PC-9 (cell line): ENCODE results near the gene SLC35F5. TPM values are rescaled to one million over a fixed set of nuclear protein-coding genes. Genes with fewer than 3 reads are reported as not detected.
A peak's percentile ranks its signal among the peaks of the same experiment; 100 is the strongest.

Source experiments
- BruUV-seq: library from RNA; stranded (reverse); fragments of 400-500 nt; replicated peaks from 2 replicates; lab custom pipeline; 2021; lab: Mats Ljungman, UMichigan
- CTCF ChIA-PET: fragments of 300-600 bp; sonication (Branson Sonifier 250); formaldehyde crosslinking; loops from one replicate; lab custom pipeline; 2022; ENCODE audit warnings: antibody characterized with exemption; lab: Charles Lee
- POLR2A ChIA-PET: fragments of 300-600 bp; sonication (Branson Sonifier 250); formaldehyde crosslinking; loops from one replicate; lab custom pipeline; 2022; ENCODE audit warnings: antibody characterized with exemption; ENCODE audit not compliant: unreplicated experiment; lab: Charles Lee
- DNase-seq, 2 experiments: peaks; one replicate each; pipeline versions ENCODE4 v3.0.0 to v3.0.0-alpha.2; 2015 to 2022; ENCODE audit warnings: mixed read lengths in 1 of 2
- H2AFZ ChIP-seq: fragments of 200-600 bp; sonication (generic); 2 replicates; pipeline ENCODE4 v1.8.1; 2017; ENCODE audit warnings: antibody characterized with exemption
- H3F3A ChIP-seq: fragments of 200-600 bp; sonication (generic); 2 replicates; pipeline ENCODE4 v1.8.1; 2017; ENCODE audit warnings: antibody characterized with exemption, mild to moderate bottlenecking, low read depth; ENCODE audit not compliant: insufficient read depth
- H3K27ac ChIP-seq: fragments of 200-600 bp; sonication (generic); 2 replicates; pipeline ENCODE4 v1.6.1; 2016; ENCODE audit warnings: mixed run types
- H3K27me3 ChIP-seq: fragments of 200-600 bp; sonication (generic); 2 replicates; pipeline ENCODE4 v1.6.1; 2016; ENCODE audit warnings: low read depth, mixed run types; ENCODE audit not compliant: insufficient read depth
- H3K36me3 ChIP-seq: fragments of 200-600 bp; sonication (generic); 2 replicates; pipeline ENCODE4 v1.6.1; 2016; ENCODE audit warnings: low read depth, mixed run types
- H3K4me1 ChIP-seq: fragments of 200-600 bp; sonication (generic); replicated peaks from 2 replicates; pipeline ENCODE4 v1.6.1; 2016; ENCODE audit warnings: mixed run types; ENCODE audit not compliant: insufficient read depth
- H3K4me2 ChIP-seq: fragments of 200-600 bp; sonication (generic); 2 replicates; pipeline ENCODE4 v1.6.1; 2017; ENCODE audit warnings: mixed run types
- H3K4me3 ChIP-seq: fragments of 200-600 bp; sonication (generic); 2 replicates; pipeline ENCODE4 v1.6.1; 2016; ENCODE audit warnings: mixed run types
- H3K79me2 ChIP-seq: fragments of 200-600 bp; sonication (generic); 2 replicates; pipeline ENCODE4 v1.6.1; 2017; ENCODE audit warnings: low read depth, mixed run types
- H3K9me2 ChIP-seq: fragments of 200-600 bp; sonication (generic); 2 replicates; pipeline ENCODE4 v1.8.1; 2017; ENCODE audit warnings: mild to moderate bottlenecking; ENCODE audit not compliant: insufficient read depth
- H3K9me3 ChIP-seq: fragments of 200-600 bp; sonication (generic); 2 replicates; pipeline ENCODE4 v1.8.1; 2016; ENCODE audit warnings: low read depth; ENCODE audit not compliant: insufficient read depth
- H4K20me1 ChIP-seq: fragments of 200-600 bp; sonication (generic); 2 replicates; pipeline ENCODE4 v1.8.1; 2017; ENCODE audit not compliant: insufficient read depth
- CTCF ChIP-seq: fragments of 200-600 bp; sonication (generic); conservative IDR thresholded peaks from 2 replicates; pipeline ENCODE4 v1.6.1; 2017; ENCODE audit warnings: mixed run types, antibody characterized with exemption, mild to moderate bottlenecking, moderate library complexity
- EZH2 ChIP-seq: fragments of 200-600 bp; sonication (generic); IDR thresholded peaks from 2 replicates; pipeline ENCODE4 v1.8.0; 2017; ENCODE audit warnings: antibody characterized with exemption, low read depth
- intact Hi-C: fragments of 100-400 bp; cut with micrococcal nuclease; formaldehyde crosslinking; loops from one replicate; pipeline ENCODE4 v1.10.0; 2022; ENCODE audit not compliant: unreplicated experiment
- total RNA-seq: library from RNA; stranded (reverse); gene quantifications from 2 replicates; pipeline ENCODE4 v1.2.3, GENCODE V29; 2021

Gene SLC35F5
- total RNA-seq, 1 experiment from 2014 or later: 43.5 TPM

DNA sequence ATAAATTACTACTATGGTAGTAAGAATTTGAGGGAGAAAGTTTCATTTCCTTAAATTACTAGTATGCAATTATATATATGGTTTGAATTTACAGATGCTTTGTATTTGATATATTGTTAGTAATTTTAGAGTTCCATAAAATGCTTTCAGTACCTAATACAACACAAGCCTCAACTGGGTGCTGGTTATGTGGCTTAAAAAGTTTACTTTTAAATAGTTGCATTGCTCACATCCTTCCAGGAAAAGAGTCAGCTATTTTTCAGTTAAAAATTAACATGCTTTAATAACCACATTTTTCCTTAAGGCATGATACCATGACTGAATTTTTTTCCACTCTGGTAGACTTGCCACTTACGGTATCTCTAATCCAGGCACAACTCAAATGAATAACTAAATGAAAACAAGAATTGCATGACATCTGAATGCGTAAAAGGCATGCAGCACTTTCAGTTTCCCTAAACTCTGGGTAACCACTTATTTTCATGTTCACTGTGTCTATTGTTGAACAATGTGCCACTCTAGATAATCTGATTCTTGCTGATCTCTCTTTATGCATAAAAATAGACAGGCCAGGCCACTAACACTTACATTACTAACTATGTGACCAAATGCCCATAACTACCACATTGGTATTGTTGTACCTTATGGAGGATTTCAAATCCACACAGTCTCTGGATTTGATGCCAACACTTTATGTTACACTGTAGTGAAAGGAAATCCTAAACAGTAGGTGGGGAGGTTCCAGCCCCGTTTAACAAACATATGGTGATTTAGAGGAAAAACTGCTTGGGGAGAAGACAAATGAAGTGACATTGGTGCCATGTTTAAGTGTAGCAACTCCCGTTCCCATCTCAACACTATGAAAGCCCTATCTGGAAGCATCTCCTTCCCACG lies 35.5 kb upstream of the SLC35F5 start:
- intact Hi-C loops: no loop called here
- Histone ChIP-seq H3K4me3 (no peak overlapping the region), H3F3A (no peaks in the 10 kb centered on the region), H3K4me1 (no peaks in the 10 kb centered on the region), H3K27ac (no peak overlapping the region), H3K9me3 (no peaks in the 10 kb centered on the region), H3K27me3 (no peaks in the 10 kb centered on the region), H4K20me1 (no peaks in the 10 kb centered on the region), H3K36me3 (no peaks in the 10 kb centered on the region), H3K4me2 (no peak overlapping the region), H2AFZ (no peak overlapping the region), H3K9me2 (no peaks in the 10 kb centered on the region), H3K79me2 (no peaks in the 10 kb centered on the region)
- no TSS peak for BruUV-seq
- no peak for DNase-seq
- no peak for TF ChIP-seq EZH2
- no peak for TF ChIP-seq CTCF
- POLR2A ChIA-PET: no interaction called here
- CTCF ChIA-PET: no interaction called here

DNA sequence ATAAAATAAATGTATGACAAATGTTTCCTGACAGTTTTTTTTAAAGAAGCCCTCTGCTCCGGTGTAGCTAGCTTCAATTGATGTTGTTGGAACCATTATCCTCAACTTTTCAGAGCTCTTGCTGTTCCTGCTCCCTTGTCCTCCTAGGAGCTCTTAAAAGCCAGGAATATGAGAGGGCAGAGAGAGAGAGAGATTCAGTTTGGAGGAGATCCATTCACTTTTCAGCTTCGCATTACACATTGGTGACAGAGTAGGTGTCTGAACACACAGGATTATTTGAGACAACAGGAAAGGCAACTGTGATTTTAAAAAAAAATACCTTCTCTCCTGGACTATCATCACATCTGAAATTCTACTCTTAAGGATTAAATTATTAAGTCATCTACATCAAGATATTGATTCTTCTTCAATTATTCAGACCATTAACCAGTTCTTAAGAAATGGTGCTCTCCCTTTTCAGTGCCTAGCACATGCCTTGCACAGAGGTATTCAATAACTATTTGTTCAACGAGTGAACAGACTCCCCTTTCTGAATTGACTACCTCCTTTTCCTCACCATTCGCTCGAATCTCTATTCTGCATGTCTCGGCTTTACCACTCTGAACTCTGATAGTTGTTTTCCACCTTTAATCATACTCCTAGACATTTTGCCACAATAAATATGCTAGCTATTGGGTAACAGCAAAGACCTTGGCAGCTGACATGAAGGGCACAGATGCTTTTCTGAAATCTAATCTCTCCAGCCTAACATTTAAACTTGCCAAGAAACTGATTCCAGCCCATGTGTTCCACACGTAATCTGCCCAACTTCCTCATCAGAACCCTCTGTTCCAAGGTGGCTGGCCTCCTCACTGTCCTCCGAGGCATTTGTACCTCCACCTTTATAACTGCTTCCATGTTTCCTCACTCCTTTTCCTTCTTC lies 28.6 kb upstream of the SLC35F5 start:
- ChIA-PET POLR2A (interaction anchor here (0.7 kb wide), 1 partner anchor 193 kb away, joined by 6 read pairs; no protein-coding TSS in a partner anchor), CTCF (no interaction called here)
- H3K4me1 ChIP-seq: no peaks in the 10 kb centered on the region
- no peak overlapping the region for H3K27ac ChIP-seq
- no peaks in the 10 kb centered on the region for H3K36me3 ChIP-seq
- no peaks in the 10 kb centered on the region for H3K79me2 ChIP-seq
- no peak overlapping the region for H2AFZ ChIP-seq
- no TSS peak for BruUV-seq
- no peak overlapping the region for H3K4me3 ChIP-seq
- intact Hi-C loops: no loop called here
- no peak for DNase-seq
- no peaks in the 10 kb centered on the region for H3K9me3 ChIP-seq
- no peaks in the 10 kb centered on the region for H3K27me3 ChIP-seq
- no peak overlapping the region for H3K4me2 ChIP-seq
- no peaks in the 10 kb centered on the region for H3K9me2 ChIP-seq
- TF ChIP-seq CTCF: no peak
- no peak for TF ChIP-seq EZH2
- no peaks in the 10 kb centered on the region for H4K20me1 ChIP-seq
- no peaks in the 10 kb centered on the region for H3F3A ChIP-seq

GRCh38 chr2:113780472-113780871 lies 24.0 kb upstream of the SLC35F5 start:
- H3K36me3 ChIP-seq: no peaks in the 10 kb centered on the region
- ChIA-PET POLR2A (no interaction called here), CTCF (no interaction called here)
- no peak overlapping the region for H3K27ac ChIP-seq
- no TSS peak for BruUV-seq
- TF ChIP-seq CTCF (no peak), EZH2 (no peak)
- no peaks in the 10 kb centered on the region for H3F3A ChIP-seq
- H3K4me1 ChIP-seq: no peaks in the 10 kb centered on the region
- no peaks in the 10 kb centered on the region for H3K27me3 ChIP-seq
- H4K20me1 ChIP-seq: no peaks in the 10 kb centered on the region
- no peak overlapping the region for H3K4me2 ChIP-seq
- no peaks in the 10 kb centered on the region for H3K9me2 ChIP-seq
- H3K4me3 ChIP-seq: no peak overlapping the region
- H2AFZ ChIP-seq: peak overlapping the region; percentile 30
- H3K9me3 ChIP-seq: no peaks in the 10 kb centered on the region
- intact Hi-C loops: no loop called here
- H3K79me2 ChIP-seq: no peaks in the 10 kb centered on the region
- DNase-seq: no peak
